Measurements from ENCODE around the gene MAPRE3.

Gene MAPRE3

GRCh38 chr2:26983746-26984145 is 13.3 kb downstream of the MAPRE3 start:
- no peak for DNase-seq (ENCODE audit: low spot score)

GRCh38 chr2:26985807-26986206 is 15.4 kb downstream of the MAPRE3 start:
- no peak for DNase-seq (ENCODE audit: low spot score)

- no peak for DNase-seq (ENCODE audit: low spot score)
Measured at GRCh38 chr2:26986576-26986975, 16.1 kb downstream of the MAPRE3 start.

- DNase-seq (ENCODE audit: low spot score), result peak; percentile 47
Measured at GRCh38 chr2:26988058-26988860, 17.8 kb downstream of the MAPRE3 start.

GRCh38 chr2:26989156-26989555 is 18.7 kb downstream of the MAPRE3 start:
- no peak for DNase-seq (ENCODE audit: low spot score)

- no peak for DNase-seq (ENCODE audit: low spot score)
Measured at GRCh38 chr2:26991717-26992116, 21.3 kb downstream of the MAPRE3 start.

GRCh38 chr2:26993768-26994167 is 23.3 kb downstream of the MAPRE3 start:
- peak; percentile 21 for DNase-seq (ENCODE audit: low spot score)

- no peak for DNase-seq (ENCODE audit: low spot score)
Measured at GRCh38 chr2:26994983-26995382, 24.5 kb downstream of the MAPRE3 start.

- no peak for DNase-seq (ENCODE audit: low spot score)
Measured at GRCh38 chr2:26997394-26997793, 27.0 kb downstream of the MAPRE3 start.

- no peak for DNase-seq (ENCODE audit: low spot score)
Measured at GRCh38 chr2:26998323-26998722, 27.9 kb downstream of the MAPRE3 start.

GRCh38 chr2:27000228-27000627 is 29.8 kb downstream of the MAPRE3 start:
- no peak for DNase-seq (ENCODE audit: low spot score)

- no peak for DNase-seq (ENCODE audit: low spot score)
Measured at GRCh38 chr2:27000995-27001394, 30.6 kb downstream of the MAPRE3 start.

- DNase-seq (ENCODE audit: low spot score), result no peak
Measured at GRCh38 chr2:27001950-27002349, 31.5 kb downstream of the MAPRE3 start.

GRCh38 chr2:27003007-27003406 is 32.6 kb downstream of the MAPRE3 start:
- DNase-seq (ENCODE audit: low spot score), result peak; percentile 58

- DNase-seq (ENCODE audit: low spot score), result peak; percentile 16
Measured at GRCh38 chr2:27003857-27004256, 33.4 kb downstream of the MAPRE3 start.

- DNase-seq (ENCODE audit: low spot score), result no peak
Measured at GRCh38 chr2:27006602-27007415, 36.4 kb downstream of the MAPRE3 start.

GRCh38 chr2:27007416-27008374 is 37.3 kb downstream of the MAPRE3 start:
- no peak for DNase-seq (ENCODE audit: low spot score)

- no peak for DNase-seq (ENCODE audit: low spot score)
Measured at GRCh38 chr2:27008678-27009077, 38.2 kb downstream of the MAPRE3 start.

- DNase-seq (ENCODE audit: low spot score), result no peak
Measured at GRCh38 chr2:27009083-27009482, 38.6 kb downstream of the MAPRE3 start.

- DNase-seq (ENCODE audit: low spot score), result no peak
Measured at GRCh38 chr2:27009716-27010115, 39.3 kb downstream of the MAPRE3 start.

GRCh38 chr2:27010139-27010538 is 39.7 kb downstream of the MAPRE3 start:
- DNase-seq (ENCODE audit: low spot score), result no peak

- no peak for DNase-seq (ENCODE audit: low spot score)
Measured at GRCh38 chr2:27013738-27014137, 43.3 kb downstream of the MAPRE3 start.
